Activated CD4-positive, alpha-beta T cell treated with anti-CD3 and anti-CD28 coated beads for 24 hours (primary cell): ENCODE results near the gene HSP90B1.

Source experiments
- DNase-seq, 2 donors: peaks; one replicate each; pipeline ENCODE4 v3.0.0-alpha.2; 2020; ENCODE audit warnings: low read depth in 2 of 2

HSP90B1 gene

GRCh38 chr12:103973909-103974308 lies 43.7 kb downstream of the HSP90B1 start:
- no peak for DNase-seq

- DNase-seq, result no peak
Observed at GRCh38 chr12:103975368-103975767, 45.2 kb downstream of the HSP90B1 start.

- DNase-seq, result no peak
Observed at GRCh38 chr12:103978384-103978982, 48.3 kb downstream of the HSP90B1 start.

GRCh38 chr12:103986829-103987228 lies 56.6 kb downstream of the HSP90B1 start:
- DNase-seq, result no peak

- no peak for DNase-seq
Observed at GRCh38 chr12:103994235-103994634, 64.0 kb downstream of the HSP90B1 start.

GRCh38 chr12:103996595-103996994 lies 66.4 kb downstream of the HSP90B1 start:
- DNase-seq, result no peak

GRCh38 chr12:103997286-103997900 lies 67.2 kb downstream of the HSP90B1 start:
- DNase-seq, result no peak
